GM08714 (cell line): Measurements from ENCODE around the gene L3MBTL1.

Experiments
- H3K4me3 ChIP-seq: fragments of 200-500 bp; sonication (Bioruptor generic); 2 replicates; pipeline ENCODE4 v1.5.1; 2014; ENCODE audit warnings: mild to moderate bottlenecking, low read length, inconsistent platforms
- ZNF274 ChIP-seq: IDR thresholded peaks from 2 replicates; pipeline ENCODE4 v1.6.1; 2012; ENCODE audit warnings: mild to moderate bottlenecking, low read depth, low read length

L3MBTL1 gene

GRCh38 chr20:43535370-43536004, 28.0 kb downstream of the L3MBTL1 start:
- no peak for TF ChIP-seq ZNF274
- H3K4me3 ChIP-seq: no peak overlapping the region

GRCh38 chr20:43536041-43536816, 28.7 kb downstream of the L3MBTL1 start:
- H3K4me3 ChIP-seq: no peak overlapping the region
- TF ChIP-seq ZNF274: no peak

- no peak for TF ChIP-seq ZNF274
- H3K4me3 ChIP-seq: no peak overlapping the region
Measured at GRCh38 chr20:43536817-43537440, 29.4 kb downstream of the L3MBTL1 start.

GRCh38 chr20:43537921-43538877, 30.7 kb downstream of the L3MBTL1 start:
- TF ChIP-seq ZNF274: no peak
- H3K4me3 ChIP-seq: no peak overlapping the region

GRCh38 chr20:43538878-43539700, 31.6 kb downstream of the L3MBTL1 start:
- H3K4me3 ChIP-seq: no peak overlapping the region
- TF ChIP-seq ZNF274: no peak

- H3K4me3 ChIP-seq: no peak overlapping the region
- no peak for TF ChIP-seq ZNF274
Measured at GRCh38 chr20:43539975-43540672, 32.6 kb downstream of the L3MBTL1 start.

GRCh38 chr20:43540673-43541060, 33.2 kb downstream of the L3MBTL1 start:
- TF ChIP-seq ZNF274: no peak
- H3K4me3 ChIP-seq: no peak overlapping the region

- no peak overlapping the region for H3K4me3 ChIP-seq
- TF ChIP-seq ZNF274: no peak
Measured at GRCh38 chr20:43541214-43541613, 33.7 kb downstream of the L3MBTL1 start.

- TF ChIP-seq ZNF274: no peak
- H3K4me3 ChIP-seq: no peak overlapping the region
Measured at GRCh38 chr20:43542161-43542560, 34.7 kb downstream of the L3MBTL1 start.

GRCh38 chr20:43542674-43543073, 35.2 kb downstream of the L3MBTL1 start:
- H3K4me3 ChIP-seq: no peak overlapping the region
- no peak for TF ChIP-seq ZNF274

- no peak overlapping the region for H3K4me3 ChIP-seq
- TF ChIP-seq ZNF274: no peak
Measured at GRCh38 chr20:43543138-43543537, 35.6 kb downstream of the L3MBTL1 start.

GRCh38 chr20:43544501-43544900, 37.0 kb downstream of the L3MBTL1 start:
- H3K4me3 ChIP-seq: no peak overlapping the region
- no peak for TF ChIP-seq ZNF274
